ENCODE results near the gene KRT36. TPM values are rescaled to one million over a fixed set of nuclear protein-coding genes. Genes with fewer than 3 reads are reported as not detected.

KRT36 gene
- total and polyA plus RNA-seq, 8 donors, result not detected

DNA sequence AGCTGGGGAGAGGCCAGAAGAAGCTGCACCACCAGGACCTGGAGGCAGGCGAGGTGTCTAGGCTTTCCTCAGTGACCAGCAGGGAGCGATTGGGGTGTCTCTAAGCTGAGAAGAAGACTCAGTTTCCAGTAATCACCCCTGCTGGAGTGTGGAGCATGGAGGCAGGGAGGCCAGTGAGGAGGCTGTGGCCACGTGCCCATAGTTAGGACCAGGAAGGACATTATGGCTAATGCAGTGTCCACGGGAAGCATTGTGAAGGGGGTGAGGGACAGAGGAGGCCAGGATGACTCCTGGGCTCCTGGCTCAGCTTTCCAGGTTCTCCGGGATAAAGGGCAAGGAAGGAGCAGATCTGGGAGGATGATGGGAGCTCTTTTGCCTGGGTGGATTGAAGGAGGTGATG, 10.0 kb upstream of the KRT36 start:
- Histone ChIP-seq H3K36me3 (no peaks in the 10 kb centered on the region), H3K4me1 (peaks cover 0 to 23% (median 0%) of the 10 kb centered on the region in 4 donors), H3K9me3 (no peaks in the 10 kb centered on the region), H3K27me3 (peaks cover 0 to 7% (median 0%) of the 10 kb centered on the region in 3 donors), H3K27ac (no peak overlapping the region), H3K4me3 (no peak overlapping the region)
- no peak for DNase-seq
- intact Hi-C loops (cut with DNase I; ENCODE audit: low total_unique reads), result no loop called here
- TF ChIP-seq EP300 (IDR thresholded peaks at IDR 0.05) (no peak), POLR2AphosphoS5 (IDR thresholded peaks at IDR 0.05) (no peak), POLR2A (IDR thresholded peaks at IDR 0.05) (no peak)
- TF ChIP-seq, protein P1, sequence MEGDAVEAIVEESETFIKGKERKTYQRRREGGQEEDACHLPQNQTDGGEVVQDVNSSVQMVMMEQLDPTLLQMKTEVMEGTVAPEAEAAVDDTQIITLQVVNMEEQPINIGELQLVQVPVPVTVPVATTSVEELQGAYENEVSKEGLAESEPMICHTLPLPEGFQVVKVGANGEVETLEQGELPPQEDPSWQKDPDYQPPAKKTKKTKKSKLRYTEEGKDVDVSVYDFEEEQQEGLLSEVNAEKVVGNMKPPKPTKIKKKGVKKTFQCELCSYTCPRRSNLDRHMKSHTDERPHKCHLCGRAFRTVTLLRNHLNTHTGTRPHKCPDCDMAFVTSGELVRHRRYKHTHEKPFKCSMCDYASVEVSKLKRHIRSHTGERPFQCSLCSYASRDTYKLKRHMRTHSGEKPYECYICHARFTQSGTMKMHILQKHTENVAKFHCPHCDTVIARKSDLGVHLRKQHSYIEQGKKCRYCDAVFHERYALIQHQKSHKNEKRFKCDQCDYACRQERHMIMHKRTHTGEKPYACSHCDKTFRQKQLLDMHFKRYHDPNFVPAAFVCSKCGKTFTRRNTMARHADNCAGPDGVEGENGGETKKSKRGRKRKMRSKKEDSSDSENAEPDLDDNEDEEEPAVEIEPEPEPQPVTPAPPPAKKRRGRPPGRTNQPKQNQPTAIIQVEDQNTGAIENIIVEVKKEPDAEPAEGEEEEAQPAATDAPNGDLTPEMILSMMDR (IDR thresholded peaks at IDR 0.05), result no peak
- WGBS, 5 donors, result 79 to 91% (median 83%) methylated on average over 5 of the region's 5 CpGs

DNA sequence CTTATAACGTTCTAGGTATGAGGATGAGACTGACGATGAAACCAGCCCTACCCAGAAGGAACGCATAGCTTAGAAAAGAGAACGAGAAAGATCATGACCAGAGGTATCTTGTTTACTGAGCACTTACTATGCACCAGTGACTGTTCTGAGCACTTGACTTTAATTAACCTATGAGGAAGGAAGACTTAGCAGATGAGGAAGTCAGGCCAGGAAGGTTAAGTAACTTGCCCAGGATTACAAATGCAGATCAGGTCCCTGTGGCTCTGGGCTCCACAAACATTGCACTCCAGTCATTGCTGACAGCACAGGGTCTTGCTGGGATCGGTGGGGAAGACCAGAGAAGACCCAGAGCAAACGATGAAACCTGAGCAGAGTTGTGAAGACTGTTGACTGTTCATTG, 8.6 kb upstream of the KRT36 start:
- H3K4me1 ChIP-seq, result peaks cover 0 to 23% (median under 1%) of the 10 kb centered on the region in 4 donors
- intact Hi-C loops (cut with DNase I; ENCODE audit: low total_unique reads), result no loop called here
- no peaks in the 10 kb centered on the region for H3K36me3 ChIP-seq
- H3K9me3 ChIP-seq, result no peaks in the 10 kb centered on the region
- H3K27me3 ChIP-seq, result peaks cover 0 to 7% (median 0%) of the 10 kb centered on the region in 3 donors
- DNase-seq, result no peak
- TF ChIP-seq POLR2A (IDR thresholded peaks at IDR 0.05) (no peak), POLR2AphosphoS5 (IDR thresholded peaks at IDR 0.05) (no peak), EP300 (IDR thresholded peaks at IDR 0.05) (no peak)
- TF ChIP-seq, protein P1 (IDR thresholded peaks at IDR 0.05), result no peak
- H3K4me3 ChIP-seq, result no peak overlapping the region
- 61 to 72% (median 67%) methylated on average over 6 of the region's 6 CpGs for WGBS, 5 donors
- peak overlapping the region in 2 of 5 donors; percentile 59 to 74 for H3K27ac ChIP-seq

DNA sequence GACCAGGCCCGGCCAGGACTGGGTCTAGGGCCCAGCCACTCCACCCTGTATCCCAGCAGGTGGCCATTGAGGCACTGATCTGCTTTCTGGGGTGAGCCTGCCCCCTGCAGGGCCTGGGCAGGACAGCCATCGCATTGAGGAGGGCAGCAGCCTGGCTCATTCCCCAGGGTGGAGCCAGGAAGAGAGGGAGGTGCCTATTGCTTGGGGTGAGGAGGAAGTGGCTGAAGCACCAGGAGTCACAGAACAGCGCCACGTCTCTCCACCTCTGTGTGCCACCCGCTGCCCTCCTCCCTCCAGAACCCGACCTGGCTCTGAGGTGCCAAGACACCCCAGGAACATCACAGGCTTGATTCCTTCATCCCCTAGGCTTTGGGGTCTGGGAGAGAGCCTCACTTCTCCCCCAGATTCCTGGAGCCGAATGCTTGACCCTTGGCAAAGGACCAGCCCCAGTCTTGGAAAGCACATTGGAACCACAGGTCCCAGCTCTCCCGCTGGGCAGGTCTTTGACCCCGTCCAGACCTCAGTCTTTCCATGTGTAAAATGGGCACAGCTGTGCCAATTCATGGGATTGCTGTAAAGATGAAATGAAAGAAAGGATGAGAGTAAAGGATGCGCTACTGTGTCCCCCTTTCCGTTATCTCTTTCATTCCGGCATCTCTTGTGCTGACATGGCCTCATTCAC, 7.2 kb upstream of the KRT36 start:
- peak; percentile 76 to 94 for DNase-seq
- WGBS, 5 donors, result 34 to 47% (median 41%) methylated on average over 9 to 12 of the region's 12 CpGs

DNA sequence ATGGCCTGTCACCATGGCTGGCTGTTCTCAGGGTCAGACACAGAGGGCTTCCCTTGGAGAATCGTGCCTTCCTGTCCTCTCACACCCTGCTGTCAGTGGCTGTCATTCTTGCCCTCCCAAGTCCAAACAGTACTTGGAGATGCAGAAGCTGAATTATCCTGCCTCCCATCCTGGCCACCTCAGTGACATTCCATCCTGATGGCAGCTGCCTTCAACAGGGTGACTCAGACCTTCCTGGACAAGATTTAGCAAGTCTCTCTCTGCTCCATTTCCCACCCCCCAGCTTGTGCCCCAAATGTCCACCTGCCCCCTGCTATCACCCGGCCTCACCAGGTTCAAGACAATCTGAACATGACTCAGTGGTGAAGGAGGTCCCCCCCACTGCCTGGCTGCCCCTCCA, 4.8 kb upstream of the KRT36 start:
- no peak for TF ChIP-seq POLR2AphosphoS5 (IDR thresholded peaks at IDR 0.05)
- TF ChIP-seq POLR2A (IDR thresholded peaks at IDR 0.05), result no peak
- no peak for TF ChIP-seq EP300 (IDR thresholded peaks at IDR 0.05)
- TF ChIP-seq, protein P1 (IDR thresholded peaks at IDR 0.05), result no peak
- peaks cover 0 to 7% (median 0%) of the 10 kb centered on the region in 3 donors for H3K27me3 ChIP-seq
- H3K36me3 ChIP-seq, result no peaks in the 10 kb centered on the region
- 44 to 77% (median 71%) methylated on average over 2 of the region's 2 CpGs for WGBS, 5 donors
- H3K27ac ChIP-seq, result no peak overlapping the region
- peaks cover 0 to 31% (median 3%) of the 10 kb centered on the region in 4 donors for H3K4me1 ChIP-seq
- no peak for DNase-seq
- no peak overlapping the region for H3K4me3 ChIP-seq
- intact Hi-C loops (cut with DNase I; ENCODE audit: low total_unique reads), result no loop called here
- H3K9me3 ChIP-seq, result no peaks in the 10 kb centered on the region

More for the DNA sequence above, 7.2 kb upstream of the KRT36 start:
- H3K36me3 ChIP-seq, result no peaks in the 10 kb centered on the region
- H3K27ac ChIP-seq, result peak overlapping the region in 3 of 5 donors; percentile 14 to 64 (median 48)
- intact Hi-C loops (cut with DNase I; ENCODE audit: low total_unique reads), result no loop called here
- H3K27me3 ChIP-seq, result peaks cover 0 to 7% (median 0%) of the 10 kb centered on the region in 3 donors
- no peaks in the 10 kb centered on the region for H3K9me3 ChIP-seq
- H3K4me3 ChIP-seq, result no peak overlapping the region
- H3K4me1 ChIP-seq, result peaks cover 0 to 31% (median 3%) of the 10 kb centered on the region in 4 donors
- TF ChIP-seq POLR2AphosphoS5 (IDR thresholded peaks at IDR 0.05) (peak in 2 of 3 donors; percentile 26 to 62), POLR2A (IDR thresholded peaks at IDR 0.05) (no peak), EP300 (IDR thresholded peaks at IDR 0.05) (no peak)
- TF ChIP-seq, protein P1 (IDR thresholded peaks at IDR 0.05), result peak in 5 of 7 experiments; percentile 47 to 87 (median 55)

All from stomach (tissue), 9 donors.